HG03066 (cell line): ENCODE measurements around the gene ZNF785.
"Not testable (repeated sequence)": the region's sequence is repeated elsewhere in the genome, so short reads cannot be mapped to it uniquely, and the experiment has no call there.

ENCODE experiments used
- ATAC-seq: cut with Tn5 transposase; IDR thresholded peaks from one replicate; pipeline ENCODE4 v1.9.1; 2021; ENCODE audit warnings: low read depth; ENCODE audit not compliant: unreplicated experiment

Gene ZNF785

DNA sequence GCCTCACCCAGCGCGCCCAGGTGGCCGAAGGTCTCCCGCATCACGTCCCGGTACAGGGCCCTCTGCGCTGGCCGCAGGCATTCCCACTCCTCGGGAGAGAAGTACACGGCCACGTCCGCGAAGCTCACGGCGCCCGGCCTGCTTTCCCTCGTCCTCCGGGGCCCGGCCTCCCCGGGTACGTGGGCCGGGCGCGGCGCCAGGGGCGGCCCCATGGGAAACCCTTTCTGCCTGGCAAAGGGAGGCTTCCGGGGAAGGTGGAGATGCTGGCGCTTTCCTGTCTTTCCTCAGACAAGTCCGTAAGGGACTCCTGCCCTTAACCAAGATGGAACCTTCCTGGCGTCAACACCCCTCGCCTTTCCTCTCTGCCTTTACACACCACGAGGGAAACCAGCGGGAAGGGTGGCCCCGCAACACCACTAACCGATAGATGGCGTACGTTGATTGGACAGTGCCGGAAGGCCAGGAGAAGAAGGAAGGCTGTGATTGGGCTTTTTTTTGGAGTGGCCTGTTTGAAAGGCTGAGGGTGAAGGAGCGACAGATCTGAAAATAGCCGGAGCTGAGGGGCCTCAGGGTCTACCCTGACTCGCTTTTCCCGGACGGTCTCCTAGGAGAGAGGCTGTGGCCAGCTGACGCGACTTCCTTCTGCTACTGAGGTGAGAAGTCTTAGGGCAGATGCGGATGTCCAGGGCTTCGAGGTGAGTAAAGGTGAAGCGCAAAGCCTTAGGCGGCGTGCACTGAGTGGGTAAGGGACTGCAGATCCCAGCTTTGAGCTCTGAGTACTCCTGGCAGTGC is at the start of gene ZNF785:
Gene ZNF785 (minus strand): TSS at position 298 of the 792 bp plus-strand sequence. CDS start 86 bp downstream, at position 212.
- ATAC-seq = peak; percentile 94

DNA sequence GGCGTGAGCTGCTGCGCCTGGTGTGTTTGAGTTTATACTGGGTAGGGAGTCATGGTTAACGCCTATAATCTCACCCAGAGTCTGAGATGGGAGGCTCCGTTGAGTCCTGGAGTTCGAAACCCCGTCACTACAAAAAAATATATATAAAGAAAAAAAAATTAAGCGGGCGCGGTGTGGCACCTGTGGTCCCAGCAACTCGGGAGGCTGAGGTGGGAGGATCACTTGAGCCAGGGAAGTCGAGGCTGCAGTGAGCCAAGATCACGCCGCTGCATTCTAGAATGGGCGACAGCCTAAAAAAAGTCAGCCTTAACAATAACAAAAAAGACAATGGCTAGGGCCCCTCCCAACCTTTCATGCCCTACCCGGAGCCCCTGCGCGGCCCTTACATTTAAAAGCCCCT is 48.0 kb upstream of the ZNF785 start:
- ATAC-seq = no peak

DNA sequence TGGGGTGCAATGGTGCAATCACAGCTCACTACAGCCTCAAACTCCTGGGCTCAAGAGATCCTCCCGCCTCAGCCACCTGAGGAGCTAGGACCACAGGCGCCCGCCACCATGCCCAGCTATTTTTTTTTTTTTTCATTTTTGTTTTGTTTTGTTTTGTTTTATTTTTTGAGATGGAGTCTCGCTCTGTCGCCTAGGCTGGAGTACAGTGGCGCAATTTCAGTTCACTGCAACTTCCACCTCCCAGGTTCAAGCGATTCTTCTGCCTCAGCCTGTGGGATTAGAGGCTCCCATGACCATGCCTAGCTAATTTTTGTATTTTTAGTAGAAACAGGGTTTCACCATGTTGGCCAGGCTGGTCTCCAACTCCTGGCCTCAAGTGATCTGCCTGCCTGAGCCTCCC is 47.0 kb upstream of the ZNF785 start:
- ATAC-seq = not testable (repeated sequence)

DNA sequence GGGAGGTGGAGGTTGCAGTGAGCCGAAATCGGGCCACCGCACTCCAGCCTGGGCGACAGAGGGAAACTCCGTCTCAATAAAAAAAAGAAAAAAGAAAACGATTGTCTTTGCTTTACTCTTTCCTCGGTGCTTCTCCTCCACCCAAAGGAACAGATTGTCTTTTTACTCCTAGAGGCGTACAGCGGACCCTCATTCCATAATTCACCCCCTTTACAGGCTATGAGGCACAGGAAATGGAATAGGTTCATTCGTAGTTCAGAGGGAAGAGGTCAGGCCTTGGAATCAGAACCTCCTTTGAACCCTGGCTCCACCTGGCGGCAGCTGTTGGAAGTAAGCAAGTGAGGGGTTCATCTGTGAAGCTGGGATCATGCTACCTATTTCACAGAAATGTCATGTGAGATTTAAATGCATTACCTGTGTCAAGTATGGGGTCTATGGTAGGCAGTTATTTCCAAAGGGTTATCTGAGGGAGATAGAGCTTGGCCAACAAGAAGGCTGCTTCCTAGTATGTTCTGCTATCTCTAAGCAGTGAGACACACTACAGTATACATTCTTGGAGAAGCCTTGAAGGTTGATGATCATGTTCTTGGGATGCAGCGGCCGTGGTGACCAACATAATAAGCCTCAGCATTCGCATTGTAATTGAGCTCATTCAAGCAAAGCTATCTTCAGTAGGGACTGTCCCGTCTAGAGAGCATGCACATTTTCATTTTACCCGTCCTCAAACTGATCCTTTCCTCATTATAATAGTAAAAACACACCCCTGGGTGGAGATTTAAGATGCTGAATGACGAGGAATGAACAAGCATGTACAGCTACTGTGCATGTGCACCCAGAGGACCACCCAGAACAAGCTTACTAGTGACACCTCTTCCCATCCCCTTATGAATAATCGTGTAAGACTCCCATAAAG is 43.4 kb upstream of the ZNF785 start:
- ATAC-seq = no peak

DNA sequence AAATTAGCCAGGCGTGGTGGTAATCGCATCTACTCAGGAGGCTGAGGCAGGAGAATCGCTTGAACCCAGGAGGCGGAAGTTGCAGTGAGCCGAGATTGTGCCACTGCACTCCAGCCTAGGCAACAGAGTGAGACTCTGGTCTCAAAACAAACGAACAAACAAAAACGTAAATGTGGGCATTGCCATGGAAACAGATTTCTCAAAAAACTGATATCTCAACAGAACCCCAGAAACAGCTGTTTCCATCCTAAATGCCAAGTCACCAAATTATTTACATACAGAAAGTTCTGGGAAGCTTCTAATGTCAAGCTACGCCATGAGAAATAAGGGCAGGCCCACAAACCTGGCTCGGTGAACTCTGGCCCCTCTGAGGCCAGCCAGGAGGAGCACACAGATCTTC is 40.7 kb upstream of the ZNF785 start:
- no peak for ATAC-seq

DNA sequence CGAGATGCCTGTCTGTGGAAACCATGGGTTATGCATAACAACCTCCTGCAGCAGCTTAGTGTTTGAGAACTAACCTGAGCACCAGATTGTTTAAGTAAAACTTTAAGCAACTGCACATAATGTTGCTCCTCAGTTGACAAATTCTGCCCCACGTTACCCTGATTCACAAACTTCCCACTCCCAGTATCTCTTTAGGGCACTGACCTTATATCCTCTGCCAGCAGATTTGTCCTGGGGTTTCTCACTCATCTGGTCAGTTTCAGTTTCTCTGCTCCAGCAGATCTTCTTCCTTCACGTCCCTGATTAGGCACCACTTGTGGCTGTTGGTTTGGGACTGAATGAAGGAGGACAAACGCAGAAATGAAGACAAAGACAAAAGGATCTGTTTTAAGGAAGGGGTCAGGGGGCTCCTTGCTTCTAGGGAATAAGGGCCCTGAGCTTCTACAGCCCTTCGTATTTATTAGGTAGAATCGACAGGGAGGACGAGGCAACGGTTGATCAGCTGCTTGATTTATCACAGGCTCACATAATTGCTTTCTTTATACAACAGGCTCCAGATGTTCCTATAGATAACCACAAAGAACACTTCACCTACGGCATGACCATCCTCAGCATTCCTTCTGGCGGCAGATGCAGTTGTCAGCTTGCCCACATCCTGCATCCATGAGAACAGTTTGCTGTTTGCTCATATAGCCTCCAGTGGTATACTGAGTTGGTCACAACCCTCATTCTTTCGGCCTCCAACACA is 38.2 kb upstream of the ZNF785 start:
- ATAC-seq = no peak

DNA sequence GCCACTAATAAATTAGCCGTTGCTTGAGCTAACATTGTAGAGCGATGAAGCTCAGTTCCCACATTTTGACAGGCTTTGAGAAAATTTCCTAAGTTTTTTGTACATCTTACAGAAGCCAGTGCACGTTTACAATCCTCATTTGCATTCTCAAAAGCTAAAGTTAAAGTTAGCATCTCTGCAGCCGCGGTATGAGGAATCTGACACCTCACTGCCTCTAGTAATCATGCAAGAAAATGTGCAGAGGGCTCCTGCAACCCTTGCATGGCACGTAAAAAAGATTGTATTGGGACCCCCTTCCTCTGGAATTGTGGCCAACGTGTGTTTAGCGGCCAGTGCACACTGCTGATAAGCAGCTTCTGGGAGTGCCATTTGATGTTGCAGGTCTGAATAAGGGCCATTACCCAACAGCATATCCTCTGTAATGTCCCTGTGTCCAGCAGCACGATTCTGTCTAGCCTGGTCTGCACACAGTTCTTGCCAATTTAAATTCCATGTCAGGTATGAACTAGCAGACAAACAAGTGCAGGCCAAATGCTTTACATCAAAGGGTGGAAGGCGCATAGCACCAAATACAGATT is 37.0 kb upstream of the ZNF785 start:
- ATAC-seq = no peak

DNA sequence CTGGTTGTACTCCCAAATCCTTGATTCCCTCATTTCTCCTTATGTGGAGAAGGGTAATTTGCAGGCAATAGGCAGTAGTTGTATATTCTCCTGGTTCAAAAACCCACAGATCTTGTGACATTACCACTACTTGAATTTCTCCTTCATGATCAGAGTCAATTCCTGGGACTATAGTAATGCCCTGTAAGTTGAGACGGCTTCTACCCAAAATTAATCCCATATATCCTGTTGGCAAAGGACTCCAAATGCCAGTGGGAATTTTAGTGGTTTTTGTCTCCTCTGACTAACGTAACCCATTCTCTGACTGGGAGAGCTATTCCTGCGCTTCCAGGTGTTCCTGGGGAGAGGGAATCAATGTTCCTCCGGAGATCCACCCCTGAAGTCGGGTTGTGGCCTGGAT is 36.3 kb upstream of the ZNF785 start:
- ATAC-seq = no peak

DNA sequence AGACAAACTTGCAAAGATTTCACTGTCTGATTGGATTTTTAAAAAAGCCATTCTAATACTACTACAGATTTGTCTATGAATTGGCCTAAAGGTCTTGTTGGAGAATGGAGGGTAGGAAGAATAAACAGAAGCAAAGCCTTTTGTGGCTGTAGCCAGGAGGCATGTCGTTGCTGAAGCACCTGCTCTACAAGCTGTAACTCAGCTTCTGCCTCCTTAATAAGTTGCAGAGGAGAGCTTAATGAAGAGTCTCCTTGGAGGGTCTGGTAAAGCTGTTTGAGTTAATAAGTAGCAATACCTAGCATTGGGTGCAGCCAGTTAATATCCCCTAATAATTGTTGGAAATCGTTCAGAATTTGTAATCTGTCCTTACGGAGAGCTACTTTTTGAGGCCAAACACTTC is 34.7 kb upstream of the ZNF785 start:
- no peak for ATAC-seq

DNA sequence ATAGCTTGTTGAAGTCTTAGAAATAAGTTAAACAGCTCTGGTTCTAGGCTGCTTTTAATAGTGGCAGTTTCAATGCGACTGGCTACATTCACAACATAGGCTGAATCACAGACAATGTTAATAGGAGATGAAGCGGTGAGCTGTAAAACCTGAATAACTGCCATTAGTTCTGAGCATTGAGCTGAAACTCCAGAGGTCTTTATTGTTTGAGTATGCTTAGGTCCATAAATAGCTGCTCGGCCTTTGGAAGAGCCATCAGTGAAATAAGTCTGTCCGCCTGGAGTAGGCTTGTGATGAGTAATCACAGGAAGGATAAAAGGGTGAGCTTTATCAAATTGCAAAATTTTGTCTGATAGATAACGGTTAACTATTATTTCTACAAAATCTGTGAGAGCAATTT is 34.1 kb upstream of the ZNF785 start:
- ATAC-seq = no peak

DNA sequence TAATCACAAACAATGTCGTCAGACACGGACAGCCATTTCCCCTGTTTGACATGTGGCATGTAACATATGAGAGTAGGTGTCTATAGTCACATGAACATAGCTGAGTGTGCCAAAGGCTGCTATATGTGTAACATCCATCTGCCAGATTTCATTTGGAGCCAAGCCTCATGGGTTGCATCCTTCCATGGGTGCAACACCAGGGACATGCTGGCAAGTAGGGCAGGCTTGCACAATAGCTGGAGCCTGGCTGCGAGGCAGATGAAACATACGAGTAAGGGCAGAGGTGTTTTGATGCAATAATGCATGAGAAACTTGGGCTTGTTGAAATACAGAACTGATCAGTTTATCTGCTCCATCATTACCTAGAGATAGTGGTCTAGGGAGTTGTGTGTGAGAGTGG is 33.7 kb upstream of the ZNF785 start:
- ATAC-seq = no peak

DNA sequence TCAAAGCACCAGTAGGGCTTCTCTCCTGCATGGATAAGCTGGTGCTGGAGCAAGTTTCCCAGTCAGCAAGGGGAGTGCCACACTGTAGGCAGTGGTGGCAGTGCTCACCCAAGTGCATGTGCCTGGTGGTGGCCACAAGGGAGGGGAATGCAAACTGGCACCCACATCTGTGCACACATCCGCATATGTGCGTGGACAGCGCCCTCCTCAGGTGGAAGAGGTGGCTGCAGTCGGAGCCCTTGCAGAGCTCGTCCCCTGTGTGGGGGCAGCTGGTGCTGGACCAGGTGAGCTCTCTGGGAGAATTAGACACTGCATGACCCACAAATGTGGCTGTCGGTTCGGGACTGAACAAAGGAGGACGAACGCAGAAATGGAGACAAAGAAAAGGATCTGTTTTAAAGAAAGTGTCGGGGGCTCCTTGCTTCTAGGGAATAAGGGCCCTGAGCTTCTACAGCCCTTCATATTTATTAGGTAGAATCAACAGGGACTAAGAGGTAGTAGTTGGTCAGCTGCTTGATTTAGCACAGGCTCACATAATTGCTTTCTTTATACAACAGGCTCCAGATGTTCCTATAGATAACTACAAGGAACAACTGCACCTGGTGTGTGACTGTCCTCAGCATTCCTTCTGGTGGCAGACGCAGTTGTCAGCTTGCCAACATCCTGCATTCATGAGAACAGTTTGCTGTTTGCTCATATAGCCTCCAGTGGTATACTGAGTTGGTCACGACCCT is 30.0 kb upstream of the ZNF785 start:
- ATAC-seq = no peak

DNA sequence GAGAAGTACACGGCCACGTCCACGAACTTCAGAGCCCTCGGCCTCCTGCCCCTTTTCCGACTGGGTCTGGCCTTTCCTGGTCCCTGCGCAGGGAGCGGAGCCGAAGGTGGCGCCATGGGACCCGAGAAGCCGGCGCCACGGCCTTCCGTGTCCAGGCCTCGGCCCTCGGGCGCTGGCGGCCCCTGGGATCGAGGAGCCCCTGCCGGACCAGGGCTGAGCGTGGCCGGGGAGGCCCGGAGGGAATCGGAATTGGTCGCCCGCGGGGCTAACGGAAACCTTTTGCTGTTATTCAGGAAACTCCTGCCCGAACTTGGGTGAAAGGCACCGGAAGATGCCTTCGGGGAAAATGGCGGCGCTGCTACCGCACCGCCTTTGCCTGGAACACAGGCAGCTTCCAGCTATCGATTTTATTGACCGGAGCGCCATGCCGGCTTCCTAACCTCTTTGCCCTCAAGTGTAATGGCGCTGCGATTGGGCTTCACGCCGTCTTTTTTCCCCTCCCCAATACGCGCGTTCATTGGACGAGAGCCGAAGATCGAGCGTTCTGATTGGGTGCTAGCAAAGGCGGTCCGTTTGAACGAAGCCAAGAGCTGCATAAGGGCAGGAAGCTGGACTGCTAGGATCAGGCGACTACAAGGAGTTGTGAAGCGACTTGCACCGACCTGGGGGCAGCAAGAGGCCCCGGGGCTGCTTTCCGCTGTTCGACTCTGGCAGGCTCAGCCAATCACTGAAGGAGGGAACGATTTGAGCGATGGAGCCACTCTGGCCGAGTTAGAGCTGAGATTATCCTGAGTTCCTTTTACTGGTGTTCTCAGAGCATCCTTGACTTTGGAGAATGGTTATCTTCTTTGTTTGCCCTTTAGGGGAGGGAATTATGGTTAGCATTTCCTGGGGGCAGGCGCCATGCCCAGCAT is 24.7 kb upstream of the ZNF785 start, which contains the start of gene ZNF689:
Gene ZNF689 (minus strand): TSS at position 464 of the 914 bp plus-strand sequence. CDS start 348 bp downstream, at position 116.
- ATAC-seq = peak; percentile 81

DNA sequence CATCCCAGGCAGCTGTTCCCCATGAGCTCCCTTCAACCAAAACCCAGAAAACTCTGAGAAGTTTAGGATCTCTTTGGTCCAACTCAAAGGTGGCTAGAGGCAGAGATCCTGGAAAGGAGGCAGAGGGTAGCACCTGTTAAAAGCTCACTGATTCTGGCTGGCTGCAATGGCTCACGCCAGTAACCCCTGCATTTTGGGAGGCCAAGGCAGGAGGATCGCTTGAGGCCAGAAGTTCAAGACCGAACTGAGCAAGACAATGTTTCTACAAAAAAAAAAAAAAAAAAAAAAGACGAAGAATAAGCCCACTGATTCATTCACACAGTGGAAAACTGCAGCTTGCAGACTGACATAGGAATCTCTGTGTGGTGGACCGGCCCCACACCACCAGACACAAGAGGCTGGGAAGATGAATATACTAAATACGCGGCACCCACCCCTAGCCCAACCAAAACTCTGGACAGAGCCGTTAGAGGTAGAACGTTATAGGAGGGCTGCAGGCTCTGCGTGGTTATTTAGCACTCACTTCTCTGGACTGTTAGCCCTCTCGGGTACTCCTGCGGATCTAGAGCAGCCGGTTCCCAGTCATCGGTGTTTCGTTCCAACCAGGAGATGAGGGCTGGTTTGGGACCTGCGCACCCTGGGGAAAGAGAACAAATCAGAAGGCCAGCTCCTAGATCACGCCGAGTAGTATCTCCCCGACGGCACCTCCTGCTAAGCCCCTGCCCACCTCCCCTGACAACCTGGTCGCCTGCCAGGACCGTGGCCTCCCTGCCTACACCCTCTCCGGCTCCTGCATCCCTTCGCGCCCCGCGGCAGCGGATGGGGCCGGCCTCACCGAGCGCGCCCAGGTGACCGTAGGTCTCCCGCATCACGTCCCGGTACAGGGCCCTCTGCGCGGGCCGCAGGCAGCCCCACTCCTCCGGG is 23.8 kb upstream of the ZNF785 start:
- ATAC-seq = peak; percentile 30

DNA sequence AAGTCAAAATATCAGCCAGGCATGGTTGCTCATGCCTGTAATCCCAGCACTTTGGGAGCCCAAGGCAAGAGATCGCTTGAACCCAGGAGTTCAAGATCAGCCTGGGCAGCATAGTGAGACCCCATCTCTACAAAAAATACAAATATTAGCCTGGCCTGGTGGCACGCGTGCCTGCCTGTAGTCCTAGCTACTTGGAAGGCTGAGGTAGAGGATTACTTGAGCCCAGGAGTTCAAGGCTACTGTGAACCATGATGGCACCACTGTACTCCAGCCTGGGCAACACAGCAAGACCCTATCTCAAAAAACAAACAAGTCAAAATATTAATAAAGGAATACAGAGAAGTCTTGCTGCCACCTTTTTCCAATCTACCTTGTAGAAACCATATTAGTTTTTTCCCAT is 20.5 kb upstream of the ZNF785 start:
- no peak for ATAC-seq

DNA sequence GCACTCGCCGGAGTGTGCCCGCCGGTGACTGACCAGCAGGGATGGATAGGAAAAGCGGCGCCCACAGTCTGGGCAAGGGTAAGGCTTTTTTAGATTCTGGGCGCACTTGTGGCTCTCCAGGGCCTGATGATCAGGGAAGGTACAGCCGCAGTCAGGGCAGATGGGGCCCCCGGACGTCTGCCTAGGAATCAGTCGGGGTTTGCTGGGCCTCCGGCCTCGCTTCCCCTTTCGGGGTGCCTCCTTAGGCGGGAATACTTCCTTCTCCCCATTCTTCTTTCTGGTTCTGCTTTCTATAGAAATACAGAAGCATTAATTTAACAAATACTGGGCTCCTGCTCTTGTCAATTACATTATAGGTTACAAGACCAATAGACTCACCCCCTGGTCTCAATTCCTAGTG is 19.7 kb upstream of the ZNF785 start:
- no peak for ATAC-seq

DNA sequence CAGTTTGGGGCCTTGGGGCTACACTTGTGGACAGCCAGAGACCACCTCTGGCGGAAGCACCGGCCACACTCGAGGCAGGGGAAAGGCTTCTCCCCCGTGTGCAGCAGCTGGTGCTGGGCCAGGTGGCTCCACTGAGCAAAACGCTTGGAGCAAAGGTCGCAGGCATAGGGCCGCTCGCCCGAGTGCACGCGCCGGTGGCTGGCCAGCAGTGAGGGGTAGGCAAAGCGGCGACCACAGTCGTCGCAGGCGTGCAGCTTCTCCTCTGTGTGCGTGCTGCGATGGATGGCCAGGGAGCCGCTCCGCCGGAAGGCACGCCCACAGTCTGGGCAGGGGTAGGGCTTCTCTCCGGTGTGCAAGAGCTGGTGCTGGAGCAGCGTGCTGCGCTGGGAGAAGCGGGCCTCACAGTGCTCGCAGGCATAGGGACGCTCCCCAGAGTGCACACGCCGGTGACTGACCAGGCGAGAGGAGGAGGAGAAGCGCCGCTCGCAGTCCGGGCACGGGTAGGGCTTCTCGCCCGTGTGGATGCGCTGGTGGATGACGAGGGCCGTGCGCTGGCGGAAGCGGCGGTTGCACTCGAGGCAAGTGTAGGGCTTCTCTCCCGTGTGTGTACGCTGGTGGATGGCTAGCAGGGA is 18.9 kb upstream of the ZNF785 start:
- no peak for ATAC-seq
